GM18502 (cell line): ENCODE data around the gene SIAH2.
"Not testable (repeated sequence)": the region's sequence is repeated elsewhere in the genome, so short reads cannot be mapped to it uniquely, and the experiment has no call there.

ENCODE experiments used
- ATAC-seq: cut with Tn5 transposase; IDR thresholded peaks from one replicate; pipeline ENCODE4 v1.9.1; 2021; ENCODE audit warnings: mild to moderate bottlenecking; ENCODE audit not compliant: unreplicated experiment, poor library complexity

Gene SIAH2, protein sequence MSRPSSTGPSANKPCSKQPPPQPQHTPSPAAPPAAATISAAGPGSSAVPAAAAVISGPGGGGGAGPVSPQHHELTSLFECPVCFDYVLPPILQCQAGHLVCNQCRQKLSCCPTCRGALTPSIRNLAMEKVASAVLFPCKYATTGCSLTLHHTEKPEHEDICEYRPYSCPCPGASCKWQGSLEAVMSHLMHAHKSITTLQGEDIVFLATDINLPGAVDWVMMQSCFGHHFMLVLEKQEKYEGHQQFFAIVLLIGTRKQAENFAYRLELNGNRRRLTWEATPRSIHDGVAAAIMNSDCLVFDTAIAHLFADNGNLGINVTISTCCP

DNA sequence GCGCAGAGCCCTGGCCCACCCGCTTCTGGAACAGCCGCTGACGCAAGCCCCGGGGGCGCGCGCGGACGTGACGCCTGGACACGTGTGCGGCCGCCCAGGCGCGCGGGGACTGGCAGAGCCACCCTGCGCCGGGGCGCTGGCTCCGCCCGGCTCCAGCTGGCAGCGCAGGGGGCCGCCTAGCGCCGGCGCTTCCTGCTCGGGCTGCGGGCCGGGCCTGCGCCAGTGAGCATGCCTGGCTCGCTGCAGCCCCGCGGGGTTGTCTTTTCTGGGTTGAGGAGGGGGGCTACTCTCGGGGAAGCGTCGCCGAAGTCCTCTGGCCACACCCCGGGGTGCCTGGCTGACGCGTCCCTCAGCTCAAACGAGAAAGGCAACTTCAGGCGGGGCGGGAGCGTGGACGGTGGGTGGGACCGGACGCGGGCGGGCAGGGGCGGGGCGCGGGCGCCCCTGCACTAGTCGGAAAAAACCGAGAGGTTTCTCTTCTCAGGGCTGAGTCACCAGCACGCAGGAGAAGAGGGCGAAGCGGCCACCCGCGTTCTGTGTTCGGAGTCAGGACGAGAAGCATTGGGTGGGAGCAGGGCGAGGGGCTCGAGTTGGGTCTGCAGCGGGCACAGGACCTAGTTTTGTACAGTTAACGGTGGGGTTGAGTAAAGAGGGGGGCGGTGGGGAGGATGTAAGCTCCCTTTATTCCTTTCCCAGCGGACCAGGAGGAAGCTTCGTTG, at the start of gene SIAH2:
TSS of gene SIAH2 (minus strand) at position 48 of the 719 bp plus-strand sequence. CDS start 320 bp downstream, outside the sequence.
- ATAC-seq = peak; percentile 61

DNA sequence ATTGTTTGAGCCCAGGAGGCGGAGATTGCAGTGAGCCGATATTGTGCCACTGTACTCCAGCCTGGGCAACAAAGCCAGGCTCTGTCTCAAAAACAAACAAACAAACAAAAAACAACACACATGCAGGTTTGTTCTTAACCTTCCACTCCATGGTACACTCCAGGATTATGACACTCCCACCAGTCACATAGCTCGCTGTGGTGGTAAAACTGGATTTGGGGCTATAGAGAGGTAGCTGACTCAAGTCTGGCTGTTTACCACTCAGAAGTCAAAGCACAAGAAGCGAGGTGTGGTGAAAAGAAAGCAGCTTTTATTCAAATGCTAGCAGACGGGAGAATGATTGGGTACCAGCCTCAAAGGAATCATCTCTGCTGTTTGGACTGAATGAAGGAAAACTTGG, 49.0 kb upstream of the SIAH2 start:
- ATAC-seq = no peak

- no peak for ATAC-seq
Measured at GRCh38 chr3:150810641-150811040, 47.7 kb upstream of the SIAH2 start.

DNA sequence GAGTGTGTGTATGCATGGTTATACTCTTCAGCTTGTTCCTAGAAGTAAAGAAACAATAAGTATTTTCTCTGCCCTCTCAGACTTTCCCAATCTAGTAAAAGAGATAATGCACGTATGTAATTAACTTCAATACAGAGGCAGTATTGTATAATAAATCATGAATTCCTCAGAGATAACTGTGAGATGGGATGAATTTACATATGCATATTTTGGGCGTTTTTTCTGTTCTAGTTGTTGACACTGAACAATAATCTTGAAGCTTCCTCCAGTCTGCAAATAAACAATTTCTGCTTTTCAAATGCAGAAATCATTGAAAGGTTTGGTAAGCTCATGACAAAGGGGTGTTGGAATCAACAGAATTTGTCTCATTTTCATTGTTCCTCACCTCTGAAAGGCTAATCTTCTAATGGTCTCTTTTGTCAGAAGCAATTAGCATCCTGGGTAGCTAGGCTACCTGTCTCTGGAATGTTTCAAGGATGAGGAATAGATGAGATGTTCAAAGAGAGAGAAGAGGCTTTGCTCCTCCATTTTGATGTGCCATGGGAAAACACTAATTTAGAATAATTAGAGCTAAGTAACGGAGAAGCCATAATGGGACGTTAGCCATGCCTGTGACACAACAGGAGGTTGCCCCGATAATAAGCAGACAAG, 43.3 kb upstream of the SIAH2 start:
- no peak for ATAC-seq

GRCh38 chr3:150805354-150805753, 42.4 kb upstream of the SIAH2 start:
- no peak for ATAC-seq

- ATAC-seq = no peak
Measured at GRCh38 chr3:150803440-150803985, 40.5 kb upstream of the SIAH2 start.

DNA sequence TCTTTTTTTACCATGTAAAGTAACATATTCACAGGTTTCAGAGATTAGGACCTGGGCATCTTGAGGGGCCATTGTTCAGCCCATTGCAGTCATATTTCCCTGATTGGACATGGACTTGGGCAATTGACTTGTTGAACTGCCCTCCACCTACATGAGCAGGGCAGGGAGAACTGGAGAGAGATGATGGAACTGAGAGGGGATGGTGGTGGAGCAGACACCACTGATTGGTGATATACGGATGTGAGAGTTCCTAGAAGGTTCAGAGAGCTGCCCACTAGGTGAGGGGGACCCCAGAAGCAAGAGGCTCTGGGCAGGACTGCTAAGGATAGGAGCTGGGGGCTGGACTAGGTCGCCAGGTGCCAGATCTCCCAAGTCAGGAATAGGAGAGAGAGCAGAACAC, 37.8 kb upstream of the SIAH2 start:
- ATAC-seq = no peak

DNA sequence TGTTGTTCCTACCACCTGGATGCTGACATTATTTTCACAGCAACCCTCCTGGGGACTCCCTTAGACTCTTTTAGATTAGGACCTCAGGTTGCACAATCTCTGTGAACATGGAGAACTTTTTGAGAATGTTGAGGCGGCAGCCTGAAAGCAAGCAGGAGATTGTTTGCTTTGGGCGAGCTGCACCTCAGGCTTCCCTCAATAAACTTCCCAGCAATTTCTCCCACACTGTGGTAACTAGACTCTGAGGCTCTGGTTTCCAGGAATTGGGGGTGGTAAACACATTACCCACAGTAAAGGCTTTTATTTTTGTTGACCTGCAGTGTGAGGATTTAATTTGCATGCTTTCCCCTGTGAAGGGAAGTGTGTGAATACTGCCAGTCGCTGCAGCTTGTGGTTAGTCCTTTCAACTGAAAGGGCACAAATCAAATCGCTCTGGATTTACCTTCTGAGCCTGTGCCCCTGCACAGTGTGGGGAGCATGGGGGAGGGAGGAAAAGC, 35.2 kb upstream of the SIAH2 start:
- peak; percentile 50 for ATAC-seq

- no peak for ATAC-seq
Measured at GRCh38 chr3:150797155-150797554, 34.2 kb upstream of the SIAH2 start.

GRCh38 chr3:150796527-150796926, 33.6 kb upstream of the SIAH2 start:
- not testable (repeated sequence) for ATAC-seq

DNA sequence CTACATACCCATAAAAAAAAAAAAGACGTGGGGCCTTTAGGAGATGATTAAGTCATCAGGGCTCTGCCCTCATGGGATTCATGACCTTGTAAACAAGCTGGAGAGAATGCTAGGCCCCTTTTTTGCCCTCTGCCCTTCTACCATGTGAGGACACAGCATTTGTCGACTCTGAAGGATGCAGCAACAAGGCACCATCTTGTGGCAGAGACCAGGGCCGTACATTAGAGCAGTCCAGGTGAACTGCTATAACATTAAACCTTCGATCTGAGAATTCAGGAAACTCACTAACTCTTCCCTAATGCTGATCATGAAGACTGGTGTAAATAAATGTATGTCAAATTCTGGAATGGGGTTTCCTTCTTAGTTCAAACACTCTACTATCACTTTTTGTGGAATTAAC, 30.7 kb upstream of the SIAH2 start:
- ATAC-seq = no peak

GRCh38 chr3:150790629-150791028, 27.7 kb upstream of the SIAH2 start:
- ATAC-seq = no peak

DNA sequence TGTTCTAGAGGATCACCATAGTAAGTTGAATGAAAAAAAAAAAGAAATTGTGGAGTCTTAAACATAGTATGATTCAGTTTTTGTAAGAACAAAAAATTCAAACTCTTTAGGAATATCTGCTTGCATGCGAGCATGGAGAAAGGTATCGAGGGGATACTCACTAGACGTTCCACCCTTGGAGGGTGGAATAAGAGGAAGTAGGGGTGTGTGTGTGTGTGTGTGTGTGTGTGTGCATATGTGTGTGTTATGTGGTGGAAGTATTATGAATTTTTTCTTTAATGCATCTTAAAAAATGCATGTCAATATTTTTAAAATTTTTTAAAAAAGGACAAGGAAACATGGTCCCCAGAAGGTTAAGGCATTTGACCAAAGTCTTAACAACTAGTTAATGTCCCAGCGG, 26.5 kb upstream of the SIAH2 start:
- no peak for ATAC-seq

GRCh38 chr3:150787741-150788370, 24.9 kb upstream of the SIAH2 start:
- ATAC-seq = no peak

- no peak for ATAC-seq
Measured at GRCh38 chr3:150786791-150787190, 23.8 kb upstream of the SIAH2 start.

GRCh38 chr3:150784747-150785125, 21.8 kb upstream of the SIAH2 start:
- ATAC-seq = no peak

- ATAC-seq = peak; percentile 78
Measured at GRCh38 chr3:150783920-150784746, 21.2 kb upstream of the SIAH2 start.

DNA sequence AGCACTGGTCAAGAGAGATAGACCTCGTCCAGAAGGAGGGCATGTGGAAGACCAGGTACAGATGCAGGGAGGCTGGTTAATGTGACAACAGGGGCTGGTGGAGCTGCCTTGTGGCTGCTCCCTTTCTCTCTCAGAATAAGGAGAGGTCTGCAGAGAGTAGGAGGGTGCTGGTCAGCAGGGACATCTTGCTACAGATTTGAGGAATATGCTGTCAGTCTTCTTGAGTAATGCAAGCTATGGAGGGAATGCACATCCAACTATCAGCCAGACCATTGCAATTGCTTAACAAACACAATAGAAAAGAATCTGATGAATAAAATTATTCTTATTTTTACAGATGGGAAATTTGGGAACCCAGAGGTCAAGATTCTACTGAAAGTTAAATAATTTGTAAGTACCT, 20.3 kb upstream of the SIAH2 start:
- no peak for ATAC-seq

DNA sequence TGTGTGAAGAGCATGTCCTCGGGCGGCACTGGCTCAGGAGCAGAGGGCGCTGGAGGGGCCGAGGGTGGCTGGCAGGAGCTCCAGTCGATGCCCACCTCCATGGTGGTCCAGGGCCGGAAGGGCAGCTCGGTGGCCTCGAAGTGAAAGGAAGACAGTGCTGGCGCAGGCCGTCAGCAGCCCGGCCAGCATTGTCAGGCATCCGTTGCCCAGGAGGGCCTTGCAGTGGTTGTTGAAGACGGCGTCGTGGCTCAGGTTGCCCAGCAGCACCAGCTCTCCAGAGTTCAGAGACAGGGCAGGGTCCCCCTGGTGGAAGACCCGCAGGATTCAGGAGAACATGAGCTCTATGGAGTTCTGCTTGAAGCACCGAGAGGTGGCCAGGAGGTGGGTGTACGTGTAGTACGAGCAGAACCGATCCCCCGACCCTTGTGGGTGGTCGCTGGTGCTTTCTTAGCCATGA, 16.5 kb upstream of the SIAH2 start:
- no peak for ATAC-seq
